ENCODE results near the gene TIMM22. TPM values are rescaled to one million over a fixed set of nuclear protein-coding genes. Genes with fewer than 3 reads are reported as not detected.
A peak's percentile ranks its signal among the peaks of the same experiment; 100 is the strongest.

The TIMM22 gene
- total and polyA plus RNA-seq, 7 donors, result 8.0 to 27.2 (median 14.9) TPM

DNA sequence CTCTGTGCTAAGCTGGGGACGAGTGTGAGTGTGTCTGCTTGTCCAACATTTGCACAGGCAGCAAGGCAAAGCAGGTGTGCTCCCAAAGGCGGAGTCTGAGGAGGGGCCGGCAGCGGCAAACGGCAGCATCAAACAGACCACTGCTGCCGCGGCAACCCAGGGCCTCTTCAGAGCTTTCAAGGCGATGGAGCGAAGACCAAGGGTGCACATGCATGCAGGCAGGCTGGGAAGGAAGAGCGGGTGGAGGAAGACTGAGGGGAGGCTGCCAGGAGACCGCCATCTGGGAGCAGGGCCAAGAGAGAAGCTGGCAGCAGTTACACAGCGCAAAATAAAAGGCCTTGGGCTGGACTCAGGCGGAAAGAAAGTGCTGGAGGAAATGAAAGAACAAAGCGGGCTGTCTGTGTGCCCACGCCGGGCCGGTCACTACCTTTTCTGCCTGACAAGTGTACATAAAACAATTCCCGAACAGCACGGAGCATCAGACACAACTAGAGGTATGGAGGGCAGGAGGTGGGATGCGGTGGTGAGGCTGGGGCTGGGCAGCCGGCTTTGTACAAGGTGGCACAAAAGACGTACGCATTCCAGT, 8.5 kb downstream of the TIMM22 start:
- Histone ChIP-seq H3K4me1 (peaks cover 59% of the 10 kb centered on the region), H3K27ac (peak overlapping the region; percentile 78), H3K36me3 (ENCODE audit: insufficient read depth in 1 of 2, low read depth in 1 of 2) (peaks cover 2 to 58% of the 10 kb centered on the region in 2 donors), H3K9me3 (no peaks in the 10 kb centered on the region), H3K4me3 (peak overlapping the region; percentile 29), H3K27me3 (ENCODE audit: insufficient read depth in 3 of 3, low read length in 2 of 3) (no peaks in the 10 kb centered on the region)
- DNase-seq (peak; percentile 53 to 84), ATAC-seq (peak; percentile 21 to 61 (median 54))
- intact Hi-C loops (cut with DNase I), result loop anchor here (2.0 to 10.0 kb wide), 3 partner anchors 37 to 51 kb away; no protein-coding TSS in a partner anchor
- no peak for TF ChIP-seq CTCF (IDR thresholded peaks at IDR 0.05)
- 14 to 25% (median 17%) methylated on average over 23 of the region's 23 CpGs for WGBS, 3 donors

GRCh38 chr17:1006054-1006453, 9.1 kb downstream of the TIMM22 start:
- peaks cover 53% of the 10 kb centered on the region for H3K4me1 ChIP-seq
- no peak for TF ChIP-seq CTCF (IDR thresholded peaks at IDR 0.05)
- peaks cover 2 to 57% of the 10 kb centered on the region in 2 donors for H3K36me3 ChIP-seq (ENCODE audit: insufficient read depth in 1 of 2, low read depth in 1 of 2)

DNA sequence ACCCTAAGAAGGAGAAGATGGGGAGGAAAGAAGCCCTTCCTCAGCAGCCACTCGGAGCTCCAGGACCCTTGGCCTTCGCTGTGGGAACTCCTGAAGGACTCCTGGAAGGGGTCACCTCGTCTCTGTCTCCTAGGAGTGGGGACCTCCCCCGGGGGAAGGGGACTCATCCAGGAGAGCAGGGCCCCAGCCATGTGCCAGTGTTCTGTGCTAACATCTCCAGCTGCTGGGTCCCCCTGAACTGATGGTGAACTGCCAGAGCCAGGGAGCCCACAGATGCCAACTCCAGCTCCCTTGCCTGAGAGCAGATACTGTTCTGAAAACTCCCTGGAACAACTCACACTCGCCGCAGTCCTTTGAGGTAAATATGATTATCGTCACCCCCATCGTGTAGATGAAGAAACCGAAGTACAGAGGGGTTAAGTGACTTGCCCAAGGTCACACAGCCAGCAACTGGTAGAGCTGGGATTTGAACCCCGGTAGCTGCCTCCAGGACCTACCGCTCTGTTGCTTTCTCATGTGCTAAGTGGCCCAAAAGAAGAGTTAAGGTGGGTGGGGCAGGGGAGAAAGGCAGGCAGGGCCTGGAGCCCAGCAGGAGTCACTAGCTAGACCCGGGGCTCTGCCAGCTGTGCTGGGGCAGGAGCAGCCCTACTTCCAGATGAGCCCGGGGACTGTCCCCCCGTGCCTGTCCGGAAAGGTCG, 10.5 kb downstream of the TIMM22 start:
- ATAC-seq, result peak in 2 of 4 donors; percentile 2 to 7
- Histone ChIP-seq H3K4me3 (no peak overlapping the region), H3K36me3 (ENCODE audit: insufficient read depth in 1 of 2, low read depth in 1 of 2) (peaks cover 2 to 56% of the 10 kb centered on the region in 2 donors), H3K9me3 (no peaks in the 10 kb centered on the region), H3K27ac (peak overlapping the region; percentile 60), H3K27me3 (ENCODE audit: insufficient read depth in 3 of 3, low read length in 2 of 3) (no peaks in the 10 kb centered on the region), H3K4me1 (peaks cover 39% of the 10 kb centered on the region)
- intact Hi-C loops (cut with DNase I), result loop anchor here (1.0 to 10.0 kb wide), 3 partner anchors 19 to 47 kb away; no protein-coding TSS in a partner anchor
- no peak for TF ChIP-seq CTCF (IDR thresholded peaks at IDR 0.05)
- DNase-seq, result no peak
- 48 to 67% (median 52%) methylated on average over 16 of the region's 16 CpGs for WGBS, 3 donors

More at GRCh38 chr17:1006054-1006453, 9.1 kb downstream of the TIMM22 start:
- WGBS, 3 donors, result 59 to 62% (median 62%) methylated on average over 12 to 16 of the region's 16 CpGs
- DNase-seq, result no peak
- ATAC-seq, result peak in 3 of 4 donors; percentile 1 to 8 (median 4)
- intact Hi-C loops (cut with DNase I), result loop anchor here (5.0 to 10.0 kb wide), 2 partner anchors 36 to 49 kb away; no protein-coding TSS in a partner anchor
- H3K27ac ChIP-seq, result peak overlapping the region; percentile 78
- H3K27me3 ChIP-seq (ENCODE audit: insufficient read depth in 3 of 3, low read length in 2 of 3), result no peaks in the 10 kb centered on the region
- no peaks in the 10 kb centered on the region for H3K9me3 ChIP-seq
- peak overlapping the region; percentile 29 for H3K4me3 ChIP-seq

DNA sequence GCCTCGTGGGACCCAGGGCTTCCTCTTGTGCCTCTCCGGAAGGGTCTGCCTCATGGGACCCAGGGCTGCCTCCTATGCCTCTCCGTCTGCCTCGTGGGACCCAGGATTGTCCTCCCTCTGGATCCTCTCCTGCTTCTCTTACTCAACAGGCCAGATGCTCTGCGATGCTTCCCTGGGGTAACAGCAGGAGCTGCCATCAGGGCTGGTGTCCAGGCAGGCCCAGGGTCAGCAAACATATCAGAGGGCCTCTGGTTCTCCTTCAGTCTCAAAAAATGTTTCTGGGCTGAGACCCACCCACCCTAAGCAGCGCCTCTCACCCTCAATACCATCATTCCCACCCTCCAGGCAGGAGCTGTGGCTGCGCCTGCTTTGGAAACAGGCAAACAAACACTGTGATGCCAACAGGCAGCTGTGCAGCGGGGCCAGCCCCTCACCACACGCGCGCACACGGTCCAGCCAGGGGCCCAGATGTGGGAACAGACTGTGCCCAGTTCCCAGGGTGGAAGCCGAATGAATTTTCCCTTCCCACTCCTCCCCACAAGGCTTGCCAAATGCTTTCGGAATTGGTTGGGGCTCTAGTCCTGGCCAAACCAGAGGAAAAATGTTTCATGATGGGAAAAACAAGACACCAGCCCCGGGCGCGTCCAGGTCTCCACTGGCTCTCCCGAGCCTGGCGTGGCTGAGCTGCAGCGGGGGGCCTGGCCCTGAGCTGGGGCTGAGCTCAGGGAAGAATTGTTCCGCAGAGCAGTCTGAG, 11.3 kb downstream of the TIMM22 start:
- intact Hi-C loops (cut with DNase I), result loop anchor here (1.0 to 10.0 kb wide), 3 partner anchors 18 to 47 kb away; no protein-coding TSS in a partner anchor

More for the DNA sequence above, 11.3 kb downstream of the TIMM22 start:
- DNase-seq (peak; percentile 71 to 87), ATAC-seq (peak; percentile 18 to 47 (median 37))
- no peaks in the 10 kb centered on the region for H3K27me3 ChIP-seq (ENCODE audit: insufficient read depth in 3 of 3, low read length in 2 of 3)
- peaks cover 0 to 49% of the 10 kb centered on the region in 2 donors for H3K36me3 ChIP-seq (ENCODE audit: insufficient read depth in 1 of 2, low read depth in 1 of 2)
- peak overlapping the region; percentile 60 for H3K27ac ChIP-seq
- no peak overlapping the region for H3K4me3 ChIP-seq
- H3K4me1 ChIP-seq, result peaks cover 31% of the 10 kb centered on the region
- WGBS, 3 donors, result 54 to 68% (median 57%) methylated on average over 21 of the region's 21 CpGs
- no peaks in the 10 kb centered on the region for H3K9me3 ChIP-seq
- no peak for TF ChIP-seq CTCF (IDR thresholded peaks at IDR 0.05)
